AG20443 (cell line): ENCODE results near the gene LKAAEAR1.

Experiments used
- DNase-seq: peaks from one replicate; pipeline ENCODE4 v3.0.0; 2012; ENCODE audit warnings: low spot score, mixed read lengths

Gene LKAAEAR1

DNA sequence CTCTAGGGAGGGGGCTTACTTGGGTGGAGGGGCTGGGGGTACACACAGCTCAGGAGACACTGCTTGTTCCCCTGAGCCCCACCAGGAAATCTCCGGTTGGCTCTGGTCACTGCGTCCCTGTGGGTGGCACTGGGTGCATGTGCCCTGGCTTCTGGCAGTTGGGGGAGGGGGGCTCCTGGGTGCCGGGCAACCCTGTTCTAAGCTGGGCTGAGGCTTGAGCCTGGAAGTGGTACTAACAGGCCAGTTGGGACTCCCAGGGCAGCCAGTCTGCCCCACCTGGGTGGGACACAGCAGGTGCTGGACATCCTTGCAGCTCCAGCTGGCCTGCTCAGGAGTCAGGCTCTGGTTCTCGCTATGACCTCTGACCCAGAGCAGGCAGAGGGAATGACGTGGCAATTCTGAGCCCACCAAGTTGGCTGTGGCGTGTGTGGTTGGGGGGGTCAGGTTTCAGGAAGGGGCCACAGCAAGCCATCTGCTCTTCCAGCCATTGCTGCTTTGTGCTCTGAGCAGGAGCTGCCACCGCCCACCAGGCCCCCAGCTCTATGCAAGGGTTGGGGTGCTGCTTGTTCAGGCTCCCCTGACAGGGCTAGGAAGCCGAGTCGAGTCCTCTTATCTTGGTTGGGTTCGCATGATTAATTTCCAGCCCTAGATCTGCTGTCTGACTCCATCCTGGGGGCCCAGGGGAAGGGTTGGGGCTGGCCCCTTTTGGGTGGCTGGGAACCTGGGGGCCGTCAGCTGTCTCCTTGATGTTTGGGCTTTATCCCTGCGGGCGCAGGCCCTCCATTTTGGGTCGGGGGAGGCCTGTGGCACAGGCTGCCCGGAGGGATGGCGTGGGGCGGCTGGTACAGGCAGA lies 47.6 kb downstream of the LKAAEAR1 start:
- DNase-seq = no peak

GRCh38 chr20:64035933-64036345 lies 48.3 kb downstream of the LKAAEAR1 start, which contains the start of gene C20orf204:
C20orf204 (plus strand) TSS chr20:64036182; CDS start chr20:64036324, 142 bp downstream.
- DNase-seq = no peak

DNA sequence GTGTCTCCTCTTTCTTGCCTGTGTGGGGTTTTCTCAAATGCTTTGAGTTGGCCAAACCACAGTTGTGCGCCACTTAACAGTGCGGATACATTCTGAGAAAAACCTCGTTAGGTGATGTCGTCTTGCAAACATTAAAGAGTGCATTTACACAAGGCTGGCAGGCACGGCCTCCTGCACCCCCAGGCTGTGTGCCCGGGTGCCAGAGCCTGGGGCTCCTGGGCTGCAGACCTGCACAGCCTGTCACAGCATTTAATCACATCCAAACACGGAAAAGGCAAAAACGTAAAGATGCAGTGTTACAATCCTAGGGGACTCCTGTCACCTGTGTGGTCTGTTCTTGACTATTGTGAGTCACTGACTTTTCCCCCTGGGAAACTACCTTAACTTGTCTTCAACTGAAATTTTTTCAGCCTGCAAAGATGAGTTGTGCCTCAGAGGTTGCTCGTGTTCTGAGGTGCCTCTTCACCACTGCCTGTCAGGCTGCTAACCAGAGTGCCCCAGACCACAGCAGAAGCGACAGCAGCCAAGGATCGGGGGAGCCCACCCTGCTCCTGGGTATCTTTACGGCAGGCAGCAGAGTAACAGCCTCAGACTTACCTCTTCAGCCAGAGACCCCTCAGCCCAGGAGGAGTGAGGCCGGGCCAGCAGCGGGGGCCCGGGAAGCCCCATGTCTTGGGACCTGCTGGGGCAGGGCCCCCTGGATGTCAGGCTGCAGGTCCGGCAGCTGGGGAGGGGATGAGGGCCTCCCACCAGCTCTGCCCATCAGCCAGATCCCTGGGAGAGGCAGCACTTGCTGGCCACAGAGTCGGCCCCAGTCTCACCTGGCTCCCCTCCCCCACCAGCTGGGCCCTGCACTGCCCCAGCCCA lies 48.9 kb downstream of the LKAAEAR1 start:
- DNase-seq = no peak

GRCh38 chr20:64033981-64034493 lies 50.2 kb downstream of the LKAAEAR1 start:
- DNase-seq = peak; percentile 56
